Lower leg skin (tissue), 3 donors: ENCODE results near the gene LDB1.

Experiments used
- POLR2A ChIP-seq, 2 donors: fragments of 450-650 bp; IDR thresholded peaks; one replicate each; pipeline ENCODE4 v1.6.1; 2016 to 2017; ENCODE audit warnings: antibody characterized with exemption in 2 of 2, mild to moderate bottlenecking in 1 of 2, moderate library complexity in 1 of 2
- TF ChIP-seq, protein P1 (sequence below), 3 donors: fragments of 450-650 bp; IDR thresholded peaks; one replicate each; pipeline ENCODE4 v1.5.1; 2016; ENCODE audit warnings: antibody characterized with exemption in 3 of 3, mild to moderate bottlenecking in 3 of 3, moderate library complexity in 2 of 3

DNA sequence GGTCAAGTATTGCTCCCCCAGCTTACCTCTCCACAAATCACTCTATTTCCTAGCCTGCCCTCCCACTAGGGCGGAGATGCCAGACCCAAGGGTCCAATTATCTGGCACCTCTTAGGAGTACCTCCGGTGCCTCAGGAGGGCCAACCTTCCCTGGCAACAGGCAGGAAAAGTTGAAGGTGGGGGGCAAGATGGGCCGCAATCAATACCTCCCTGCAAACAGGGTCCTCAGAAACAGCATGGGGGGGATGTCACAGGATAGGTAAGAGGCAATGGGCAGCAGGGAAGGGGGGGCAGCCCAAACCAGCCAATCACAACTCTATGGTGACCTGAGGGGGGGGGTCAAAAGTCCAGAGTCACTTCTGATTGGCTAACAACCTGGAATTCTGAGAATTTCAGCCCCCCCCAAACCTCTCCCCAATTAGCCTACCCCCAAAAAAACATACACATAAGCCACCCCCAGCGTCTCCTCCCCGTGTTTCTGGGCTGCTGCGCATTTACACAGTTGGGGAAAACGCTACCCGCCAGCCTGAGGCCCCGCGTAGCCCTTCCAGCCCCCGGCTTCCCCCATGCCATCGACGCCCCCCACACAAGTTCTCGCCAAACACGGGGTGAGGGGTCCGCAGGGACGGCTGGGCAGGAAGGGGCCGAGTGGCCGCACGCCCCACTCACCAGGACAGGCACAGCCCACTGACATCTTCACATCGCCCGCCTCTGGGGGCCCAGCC, 589 bp downstream of the LDB1 start:
- TF ChIP-seq, protein P1, sequence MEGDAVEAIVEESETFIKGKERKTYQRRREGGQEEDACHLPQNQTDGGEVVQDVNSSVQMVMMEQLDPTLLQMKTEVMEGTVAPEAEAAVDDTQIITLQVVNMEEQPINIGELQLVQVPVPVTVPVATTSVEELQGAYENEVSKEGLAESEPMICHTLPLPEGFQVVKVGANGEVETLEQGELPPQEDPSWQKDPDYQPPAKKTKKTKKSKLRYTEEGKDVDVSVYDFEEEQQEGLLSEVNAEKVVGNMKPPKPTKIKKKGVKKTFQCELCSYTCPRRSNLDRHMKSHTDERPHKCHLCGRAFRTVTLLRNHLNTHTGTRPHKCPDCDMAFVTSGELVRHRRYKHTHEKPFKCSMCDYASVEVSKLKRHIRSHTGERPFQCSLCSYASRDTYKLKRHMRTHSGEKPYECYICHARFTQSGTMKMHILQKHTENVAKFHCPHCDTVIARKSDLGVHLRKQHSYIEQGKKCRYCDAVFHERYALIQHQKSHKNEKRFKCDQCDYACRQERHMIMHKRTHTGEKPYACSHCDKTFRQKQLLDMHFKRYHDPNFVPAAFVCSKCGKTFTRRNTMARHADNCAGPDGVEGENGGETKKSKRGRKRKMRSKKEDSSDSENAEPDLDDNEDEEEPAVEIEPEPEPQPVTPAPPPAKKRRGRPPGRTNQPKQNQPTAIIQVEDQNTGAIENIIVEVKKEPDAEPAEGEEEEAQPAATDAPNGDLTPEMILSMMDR (IDR thresholded peaks at IDR 0.05): no peak
- no peak for TF ChIP-seq POLR2A (IDR thresholded peaks at IDR 0.05)
